ENCODE results near the gene GIMAP5.

Gene GIMAP5

DNA sequence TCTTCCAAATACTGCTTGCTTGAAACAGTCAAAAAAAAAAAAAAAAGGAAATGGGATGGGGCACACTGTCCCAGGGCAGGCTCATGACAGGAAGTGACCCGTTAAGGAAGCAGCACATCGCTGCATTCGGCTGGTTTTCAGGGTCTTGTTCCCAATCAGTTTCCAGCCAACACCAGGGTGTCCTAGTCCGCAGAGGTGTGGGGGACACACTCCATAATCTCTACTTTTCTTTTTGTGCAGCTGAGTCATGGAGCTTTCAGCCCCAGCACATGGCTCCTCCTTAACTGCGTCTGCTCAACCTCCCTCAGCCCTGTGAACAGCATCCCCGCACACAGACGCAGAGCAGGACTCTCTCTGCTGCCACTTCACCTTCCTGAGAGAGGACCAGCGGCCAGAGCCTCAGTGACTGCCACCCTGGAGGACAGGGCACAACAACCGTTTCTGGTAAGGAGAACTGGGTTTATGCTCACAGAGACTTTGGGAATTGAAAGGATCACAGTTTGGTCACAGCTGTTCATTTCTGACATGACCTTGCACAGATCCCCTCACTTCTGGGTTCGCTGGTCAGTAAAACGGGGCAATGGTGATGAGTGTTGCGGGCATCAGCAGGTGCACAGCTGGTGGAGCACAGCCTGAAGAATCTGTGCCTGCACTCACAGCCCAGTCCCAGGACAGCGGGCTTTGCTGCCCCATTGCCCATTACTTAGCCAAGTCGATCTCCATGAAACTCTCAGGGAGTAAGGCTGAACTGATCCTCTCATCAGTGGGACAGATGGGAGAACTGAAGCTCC, at the start of gene GIMAP5:
Gene GIMAP5 (plus strand): TSS at position 154 of the 791 bp plus-strand sequence. CDS start 3,467 bp downstream, outside the sequence.
- Mint-ChIP-seq H3K27me3 (no peaks in the 10 kb centered on the region), H3K9me3 (no peaks in the 10 kb centered on the region), H3K4me1 (peaks cover 72% of the 10 kb centered on the region), H3K27ac (peak within 1 kb of the TSS; percentile 91), H3K36me3 (peaks cover 51% of the 10 kb centered on the region), H3K4me3 (peak within 1 kb of the TSS; percentile 88)
- peak; percentile 73 for DNase-seq
- CTCF ChIA-PET, result interaction anchor here (0.6 to 3.0 kb wide), 8 partner anchors 10 to 288 kb away, joined by 3 to 16 read pairs (median 4); partner anchors contain the start of gene GIMAP4

- CTCF ChIA-PET, result no interaction called here
- Mint-ChIP-seq H3K27ac (peak overlapping the region; percentile 97), H3K9me3 (peaks cover 54% of the 10 kb centered on the region), H3K4me3 (peak overlapping the region; percentile 96), H3K36me3 (peaks cover 85% of the 10 kb centered on the region), H3K27me3 (no peaks in the 10 kb centered on the region), H3K4me1 (peaks cover 83% of the 10 kb centered on the region)
- no peak for DNase-seq
These were observed 48.6 kb upstream of the GIMAP5 start for GRCh38 chr7:150688630-150689029.

- no peak for DNase-seq
- CTCF ChIA-PET, result interaction anchor here (0.7 kb wide), 1 partner anchor 9 kb away, joined by 3 read pairs; no protein-coding TSS in a partner anchor
- H3K27ac Mint-ChIP-seq, result no peak overlapping the region
- H3K27me3 Mint-ChIP-seq, result no peaks in the 10 kb centered on the region
- H3K36me3 Mint-ChIP-seq, result peaks cover 77% of the 10 kb centered on the region
- H3K9me3 Mint-ChIP-seq, result peaks cover 85% of the 10 kb centered on the region
- peaks cover 28% of the 10 kb centered on the region for H3K4me1 Mint-ChIP-seq
- H3K4me3 Mint-ChIP-seq, result no peak overlapping the region
These were observed 41.6 kb upstream of the GIMAP5 start for GRCh38 chr7:150695654-150696053.

GRCh38 chr7:150703209-150703608, 34.0 kb upstream of the GIMAP5 start:
- H3K9me3 Mint-ChIP-seq, result peaks cover 81% of the 10 kb centered on the region
- peaks cover 74% of the 10 kb centered on the region for H3K36me3 Mint-ChIP-seq

DNA sequence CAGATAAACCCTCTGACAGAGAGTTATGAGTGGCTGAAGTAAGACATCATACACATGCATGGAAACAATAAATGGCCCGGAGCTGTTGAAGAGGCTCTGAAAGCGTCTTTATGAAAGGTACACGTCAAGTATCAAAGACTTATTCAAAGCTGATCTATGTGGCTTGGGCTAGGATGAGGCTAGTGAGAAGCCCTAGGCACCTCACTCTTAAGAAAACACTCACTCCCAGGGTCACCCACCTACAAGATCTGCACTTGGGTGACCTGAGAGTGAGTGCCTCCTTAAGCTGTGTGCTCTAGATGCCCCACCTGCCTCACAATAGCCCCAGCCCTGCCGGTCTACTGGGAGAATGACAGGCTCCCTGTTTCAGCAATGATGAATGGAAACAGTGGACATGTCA, 21.9 kb upstream of the GIMAP5 start:
- H3K27me3 Mint-ChIP-seq, result no peaks in the 10 kb centered on the region

More at GRCh38 chr7:150703209-150703608, 34.0 kb upstream of the GIMAP5 start:
- Mint-ChIP-seq H3K4me1 (peaks cover 15% of the 10 kb centered on the region), H3K4me3 (no peak overlapping the region), H3K27ac (no peak overlapping the region), H3K27me3 (no peaks in the 10 kb centered on the region)
- CTCF ChIA-PET, result interaction anchor here (0.6 kb wide), 1 partner anchor 67 kb away, joined by 3 read pairs; no protein-coding TSS in a partner anchor
- DNase-seq, result no peak

GRCh38 chr7:150715738-150716137, 21.5 kb upstream of the GIMAP5 start:
- DNase-seq, result no peak

More for the DNA sequence above, 21.9 kb upstream of the GIMAP5 start:
- peaks cover 28% of the 10 kb centered on the region for H3K9me3 Mint-ChIP-seq
- CTCF ChIA-PET, result interaction anchor here (0.8 to 2.0 kb wide), 7 partner anchors 16 to 264 kb away, joined by 3 to 16 read pairs (median 3); partner anchors contain the start of gene GIMAP6
- DNase-seq, result peak; percentile 30
- peaks cover 61% of the 10 kb centered on the region for H3K36me3 Mint-ChIP-seq
- H3K27ac Mint-ChIP-seq, result peak overlapping the region; percentile 94
- peak overlapping the region; percentile 88 for H3K4me3 Mint-ChIP-seq
- peaks cover 52% of the 10 kb centered on the region for H3K4me1 Mint-ChIP-seq

DNA sequence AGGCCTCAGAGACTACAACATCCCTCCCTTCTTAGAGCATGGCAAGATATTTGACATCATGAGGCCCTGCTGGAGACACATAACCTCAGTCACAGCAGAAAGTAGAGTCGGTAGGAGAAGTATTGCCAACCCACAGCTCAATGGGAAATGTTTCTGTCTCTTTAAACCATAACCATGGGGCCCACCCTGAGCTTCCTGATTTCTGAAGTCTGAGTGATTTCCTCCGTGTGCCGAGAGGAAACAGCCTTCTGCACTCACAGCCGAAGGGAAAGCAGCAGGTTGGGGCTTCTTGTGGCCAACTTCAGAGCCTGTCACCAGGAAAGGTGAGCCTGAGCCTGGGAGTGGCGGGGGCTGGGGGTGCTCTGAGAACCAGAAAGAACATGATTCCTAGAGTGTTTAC, 20.9 kb upstream of the GIMAP5 start, which contains the start of gene GIMAP1:
Gene GIMAP1 (plus strand): TSS at position 246 of the 400 bp plus-strand sequence. CDS start 2,435 bp downstream, outside the sequence.
- H3K4me3 Mint-ChIP-seq, result peak within 1 kb of the TSS; percentile 88
- DNase-seq, result peak; percentile 79
- peaks cover 71% of the 10 kb centered on the region for H3K36me3 Mint-ChIP-seq
- H3K4me1 Mint-ChIP-seq, result peaks cover 63% of the 10 kb centered on the region
- peaks cover 32% of the 10 kb centered on the region for H3K9me3 Mint-ChIP-seq
- no peaks in the 10 kb centered on the region for H3K27me3 Mint-ChIP-seq
- peak within 1 kb of the TSS; percentile 94 for H3K27ac Mint-ChIP-seq
- CTCF ChIA-PET, result interaction anchor here (0.7 to 2.6 kb wide), 11 partner anchors 15 to 267 kb away, joined by 3 to 16 read pairs (median 4); partner anchors contain the start of gene GIMAP6

More at GRCh38 chr7:150715738-150716137, 21.5 kb upstream of the GIMAP5 start:
- Mint-ChIP-seq H3K9me3 (peaks cover 28% of the 10 kb centered on the region), H3K27me3 (no peaks in the 10 kb centered on the region), H3K27ac (peak overlapping the region; percentile 94), H3K36me3 (peaks cover 64% of the 10 kb centered on the region), H3K4me1 (peaks cover 57% of the 10 kb centered on the region), H3K4me3 (peak overlapping the region; percentile 88)
- CTCF ChIA-PET, result interaction anchor here (0.7 to 2.6 kb wide), 14 partner anchors 16 to 267 kb away, joined by 3 to 16 read pairs (median 3); partner anchors contain the start of gene GIMAP6

DNA sequence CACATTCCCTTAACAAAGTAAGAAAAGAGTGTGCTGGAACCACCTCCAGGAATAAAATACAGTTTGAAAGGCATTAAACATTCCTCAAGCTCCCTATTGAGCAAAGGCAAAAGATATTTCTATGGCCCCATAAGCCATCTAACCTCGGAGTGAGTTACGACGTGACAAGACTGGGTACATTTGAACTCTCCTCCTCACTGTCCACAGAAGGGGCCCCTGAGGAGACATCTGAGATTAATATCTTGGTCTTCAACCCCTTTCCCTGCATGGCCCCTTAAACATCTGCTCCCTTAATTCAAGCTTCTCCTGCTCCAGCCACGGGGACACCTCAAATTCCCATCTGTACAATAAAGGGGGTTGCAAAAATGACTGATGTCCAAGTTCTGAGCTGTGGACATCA, 20.3 kb upstream of the GIMAP5 start:
- Mint-ChIP-seq H3K27me3 (no peaks in the 10 kb centered on the region), H3K27ac (peak overlapping the region; percentile 94), H3K4me1 (peaks cover 68% of the 10 kb centered on the region), H3K9me3 (peaks cover 33% of the 10 kb centered on the region), H3K4me3 (peak overlapping the region; percentile 88), H3K36me3 (peaks cover 77% of the 10 kb centered on the region)
- no peak for DNase-seq
- CTCF ChIA-PET, result interaction anchor here (1.0 to 2.6 kb wide), 8 partner anchors 15 to 149 kb away, joined by 3 to 16 read pairs (median 6); partner anchors contain the start of gene GIMAP6

DNA sequence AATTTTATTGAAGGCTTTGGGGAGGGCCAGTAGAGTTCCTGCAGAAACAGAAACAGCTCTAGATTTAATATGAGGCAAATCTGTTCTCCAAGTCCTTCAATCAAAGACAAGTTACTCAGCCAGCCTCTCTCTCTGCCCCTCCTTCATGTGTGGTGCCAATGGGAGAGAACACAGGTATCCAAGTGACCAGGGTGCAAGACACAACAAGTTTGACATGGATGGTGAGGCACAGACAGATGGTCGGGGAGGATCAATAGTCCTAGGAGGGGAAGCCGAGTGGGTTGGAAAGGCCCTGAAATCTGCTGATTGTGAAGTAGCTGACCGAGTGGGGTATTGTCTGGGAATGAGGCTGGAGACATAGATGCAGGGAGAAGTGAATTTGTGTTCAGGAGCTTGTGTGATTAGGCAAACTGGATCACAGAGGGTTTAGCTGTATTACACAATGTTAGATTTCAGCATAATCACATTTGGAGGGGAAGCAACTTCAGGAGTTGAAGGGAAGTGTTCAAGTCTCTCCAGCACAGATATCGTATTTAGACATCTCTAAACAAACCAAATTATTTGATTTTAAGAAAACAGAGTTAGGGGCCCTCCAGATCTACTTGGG, 19.3 kb upstream of the GIMAP5 start:
- CTCF ChIA-PET, result interaction anchor here (1.6 to 2.6 kb wide), 4 partner anchors 15 to 38 kb away, joined by 5 to 10 read pairs (median 8); partner anchors contain the start of gene GIMAP5
- Mint-ChIP-seq H3K27ac (peak overlapping the region; percentile 94), H3K9me3 (peaks cover 26% of the 10 kb centered on the region), H3K36me3 (peaks cover 79% of the 10 kb centered on the region), H3K4me3 (peak overlapping the region; percentile 88), H3K4me1 (peaks cover 78% of the 10 kb centered on the region), H3K27me3 (no peaks in the 10 kb centered on the region)
- DNase-seq, result peak; percentile 49

DNA sequence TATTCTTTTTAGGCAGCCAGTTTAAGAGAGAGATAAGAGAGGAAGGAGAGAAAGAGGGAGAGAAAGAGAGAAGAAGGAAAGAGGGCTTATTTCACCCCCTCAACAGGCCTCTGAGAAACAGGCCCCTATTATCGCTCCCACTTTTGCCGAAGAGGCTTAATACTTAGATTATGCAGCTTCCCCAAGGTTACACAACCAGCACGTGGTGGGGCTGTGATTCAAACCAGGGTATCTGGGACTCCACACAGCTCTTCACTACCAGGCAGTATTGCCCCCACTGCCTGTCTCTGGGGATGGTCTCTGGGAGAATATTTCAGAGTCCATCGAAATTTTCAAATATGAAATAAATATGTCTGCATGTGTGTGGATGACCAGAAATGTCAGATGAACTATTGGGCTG, 17.8 kb upstream of the GIMAP5 start:
- Mint-ChIP-seq H3K36me3 (peaks cover 82% of the 10 kb centered on the region), H3K27ac (peak overlapping the region; percentile 80), H3K9me3 (peaks cover 16% of the 10 kb centered on the region), H3K4me3 (peak overlapping the region; percentile 88), H3K27me3 (no peaks in the 10 kb centered on the region), H3K4me1 (peaks cover 82% of the 10 kb centered on the region)
- CTCF ChIA-PET, result interaction anchor here (1.1 to 1.7 kb wide), 2 partner anchors 18 to 268 kb away, joined by 3 to 5 read pairs; partner anchors contain the start of gene GIMAP5
- no peak for DNase-seq

DNA sequence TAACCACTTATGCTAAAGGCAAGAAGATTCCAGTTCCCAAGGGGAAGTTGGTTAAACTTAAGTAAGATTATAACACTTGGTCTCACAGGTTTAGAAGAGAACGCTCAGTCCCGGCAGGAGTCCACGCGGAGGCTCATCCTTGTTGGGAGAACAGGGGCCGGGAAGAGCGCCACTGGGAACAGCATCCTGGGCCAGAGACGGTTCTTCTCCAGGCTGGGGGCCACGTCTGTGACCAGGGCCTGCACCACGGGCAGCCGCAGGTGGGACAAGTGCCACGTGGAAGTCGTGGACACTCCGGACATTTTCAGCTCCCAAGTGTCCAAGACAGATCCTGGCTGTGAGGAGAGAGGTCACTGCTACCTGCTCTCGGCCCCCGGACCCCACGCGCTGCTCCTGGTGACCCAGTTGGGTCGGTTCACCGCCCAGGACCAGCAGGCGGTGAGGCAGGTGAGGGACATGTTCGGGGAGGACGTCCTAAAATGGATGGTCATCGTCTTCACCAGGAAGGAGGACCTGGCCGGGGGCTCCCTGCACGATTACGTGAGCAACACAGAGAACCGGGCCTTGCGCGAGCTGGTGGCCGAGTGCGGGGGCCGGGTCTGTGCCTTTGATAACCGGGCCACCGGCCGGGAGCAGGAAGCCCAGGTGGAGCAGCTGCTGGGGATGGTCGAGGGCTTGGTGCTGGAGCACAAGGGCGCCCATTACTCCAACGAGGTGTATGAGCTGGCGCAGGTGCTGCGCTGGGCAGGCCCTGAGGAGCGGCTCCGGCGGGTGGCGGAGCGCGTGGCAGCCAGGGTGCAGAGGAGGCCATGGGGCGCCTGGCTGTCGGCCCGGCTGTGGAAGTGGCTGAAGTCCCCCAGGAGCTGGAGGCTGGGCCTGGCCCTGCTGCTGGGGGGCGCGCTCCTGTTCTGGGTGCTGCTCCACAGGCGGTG, 17.0 kb upstream of the GIMAP5 start:
- peak overlapping the region; percentile 8 for H3K4me3 Mint-ChIP-seq
- peaks cover 83% of the 10 kb centered on the region for H3K36me3 Mint-ChIP-seq
- no peaks in the 10 kb centered on the region for H3K27me3 Mint-ChIP-seq
- CTCF ChIA-PET, result no interaction called here
- H3K4me1 Mint-ChIP-seq, result peaks cover 75% of the 10 kb centered on the region
- H3K27ac Mint-ChIP-seq, result no peak overlapping the region
- DNase-seq, result no peak
- H3K9me3 Mint-ChIP-seq, result peaks cover 13% of the 10 kb centered on the region

DNA sequence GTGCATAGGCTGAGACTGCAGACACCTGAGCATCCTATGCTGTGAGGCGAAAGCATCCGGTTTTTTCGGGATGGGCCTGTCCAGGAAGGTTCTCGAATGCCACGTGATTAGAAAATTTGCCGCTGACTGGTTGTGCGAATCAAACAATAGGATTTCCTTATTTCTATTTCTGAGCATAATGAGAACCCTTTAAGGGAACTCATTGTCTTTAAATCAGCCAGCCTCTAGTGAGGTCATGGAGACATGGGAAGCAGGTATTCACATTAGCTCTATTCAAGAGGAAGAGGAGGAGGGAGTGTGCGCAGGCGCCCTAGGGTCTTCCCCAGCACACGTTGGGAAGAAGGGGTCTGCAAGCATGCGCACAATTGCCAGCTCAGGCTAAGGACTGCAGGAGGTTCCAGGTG, 15.2 kb upstream of the GIMAP5 start:
- H3K27ac Mint-ChIP-seq, result no peak overlapping the region
- H3K4me3 Mint-ChIP-seq, result no peak overlapping the region
- peaks cover 24% of the 10 kb centered on the region for H3K9me3 Mint-ChIP-seq
- no peak for DNase-seq
- peaks cover 73% of the 10 kb centered on the region for H3K4me1 Mint-ChIP-seq
- CTCF ChIA-PET, result interaction anchor here (1.0 kb wide), 1 partner anchor 21 kb away, joined by 4 read pairs; no protein-coding TSS in a partner anchor
- H3K27me3 Mint-ChIP-seq, result no peaks in the 10 kb centered on the region
- H3K36me3 Mint-ChIP-seq, result peaks cover 92% of the 10 kb centered on the region

GRCh38 chr7:150722431-150722931, 14.7 kb upstream of the GIMAP5 start:
- Mint-ChIP-seq H3K27ac (no peak overlapping the region), H3K9me3 (peaks cover 29% of the 10 kb centered on the region), H3K36me3 (peaks cover 93% of the 10 kb centered on the region), H3K4me1 (peaks cover 73% of the 10 kb centered on the region), H3K4me3 (no peak overlapping the region), H3K27me3 (no peaks in the 10 kb centered on the region)
- DNase-seq, result no peak
- CTCF ChIA-PET, result interaction anchor here (1.0 kb wide), 1 partner anchor 21 kb away, joined by 4 read pairs; no protein-coding TSS in a partner anchor

All from activated naive CD4-positive, alpha-beta T cell treated with anti-CD3 and anti-CD28 coated beads, Interleukin-2, amount 10 ng/mL, durations not matched to agents 7 days and 5 days (primary cell).